Measurements from ENCODE around the gene HRH1. TPM values are rescaled to one million over a fixed set of nuclear protein-coding genes. Genes with fewer than 3 reads are reported as not detected.

HRH1 gene
- total and polyA plus RNA-seq, 2 donors (not counting 1 experiment from before 2014, with no cell fraction given) = not detected

DNA sequence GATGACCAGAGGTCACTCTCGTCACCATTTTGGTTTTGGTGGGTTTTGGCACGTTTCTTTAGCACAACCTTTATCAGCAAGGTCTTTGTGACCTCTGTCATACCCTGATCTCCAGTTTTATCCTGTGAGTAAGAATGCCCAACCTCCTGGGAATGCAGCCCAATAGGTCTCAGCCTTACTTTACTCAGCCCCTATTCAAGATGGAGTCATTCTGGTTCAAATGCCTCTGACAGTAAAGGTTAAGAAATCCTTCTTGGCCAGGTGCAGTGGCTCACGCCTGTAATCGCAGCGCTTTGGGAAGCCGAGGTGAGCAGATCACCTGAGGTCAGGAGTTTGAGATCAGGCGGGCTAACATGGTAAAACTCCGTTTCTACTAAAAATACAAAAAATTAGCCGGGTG lies 114.7 kb downstream of the HRH1 start:
- ChIA-PET POLR2A (no interaction called here), CTCF (no interaction called here)
- intact Hi-C loops (cut with micrococcal nuclease) = no loop called here
- H4K20me1 ChIP-seq (ENCODE audit: control insufficient read depth, insufficient read depth, low read length, poor library complexity, severe bottlenecking) = no peaks in the 10 kb centered on the region
- Mint-ChIP-seq H3K9me3 (ENCODE audit: insufficient read depth) (no peaks in the 10 kb centered on the region), H3K27me3 (peaks cover 16% of the 10 kb centered on the region), H3K27ac (no peak overlapping the region), H3K4me3 (no peak overlapping the region), H3K4me1 (peaks cover 22% of the 10 kb centered on the region)
- H3K4me3 ChIP-seq (ENCODE audit: control extremely low read depth in 1 of 5, extremely low read depth in 1 of 5, insufficient read depth in 1 of 5, low read depth in 2 of 5, low read length in 4 of 5) = no peak overlapping the region
- TF ChIP-seq, protein P1, sequence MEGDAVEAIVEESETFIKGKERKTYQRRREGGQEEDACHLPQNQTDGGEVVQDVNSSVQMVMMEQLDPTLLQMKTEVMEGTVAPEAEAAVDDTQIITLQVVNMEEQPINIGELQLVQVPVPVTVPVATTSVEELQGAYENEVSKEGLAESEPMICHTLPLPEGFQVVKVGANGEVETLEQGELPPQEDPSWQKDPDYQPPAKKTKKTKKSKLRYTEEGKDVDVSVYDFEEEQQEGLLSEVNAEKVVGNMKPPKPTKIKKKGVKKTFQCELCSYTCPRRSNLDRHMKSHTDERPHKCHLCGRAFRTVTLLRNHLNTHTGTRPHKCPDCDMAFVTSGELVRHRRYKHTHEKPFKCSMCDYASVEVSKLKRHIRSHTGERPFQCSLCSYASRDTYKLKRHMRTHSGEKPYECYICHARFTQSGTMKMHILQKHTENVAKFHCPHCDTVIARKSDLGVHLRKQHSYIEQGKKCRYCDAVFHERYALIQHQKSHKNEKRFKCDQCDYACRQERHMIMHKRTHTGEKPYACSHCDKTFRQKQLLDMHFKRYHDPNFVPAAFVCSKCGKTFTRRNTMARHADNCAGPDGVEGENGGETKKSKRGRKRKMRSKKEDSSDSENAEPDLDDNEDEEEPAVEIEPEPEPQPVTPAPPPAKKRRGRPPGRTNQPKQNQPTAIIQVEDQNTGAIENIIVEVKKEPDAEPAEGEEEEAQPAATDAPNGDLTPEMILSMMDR (IDR thresholded peaks at IDR 0.05) = no peak
- TF ChIP-seq EZH2 (IDR thresholded peaks at IDR 0.05; ENCODE audit: borderline replicate concordance, insufficient read depth, low read depth, low read length, poor library complexity, severe bottlenecking) = no peak
- no peak overlapping the region for H2AFZ ChIP-seq (ENCODE audit: insufficient read depth, low read depth, low read length, poor library complexity, severe bottlenecking)
- ATAC-seq (ENCODE audit: low read depth) = no peak
- H3K4me2 ChIP-seq (replicated peaks; ENCODE audit: low read depth, low read length, poor library complexity, severe bottlenecking) = no peak overlapping the region
- H3K27ac ChIP-seq (ENCODE audit: low read length in 2 of 2) = no peak overlapping the region
- WGBS (ENCODE audit: insufficient coverage) = 91% methylated on average over 9 of the region's 9 CpGs
- peaks cover 15 to 20% of the 10 kb centered on the region in 2 donors for H3K4me1 ChIP-seq (ENCODE audit: control insufficient read depth in 2 of 2, insufficient read depth in 2 of 2, low read length in 2 of 2)
- H3K36me3 ChIP-seq (replicated peaks in 1 of 2; ENCODE audit: control extremely low read depth in 1 of 2, control insufficient read depth in 1 of 2, extremely low read depth in 1 of 2, insufficient read depth in 2 of 2, low read length in 1 of 2) = no peaks in the 10 kb centered on the region
- no peak overlapping the region for H3K9ac ChIP-seq (ENCODE audit: low read length)
- no peaks in the 10 kb centered on the region for H3K9me3 ChIP-seq (ENCODE audit: control extremely low read depth in 1 of 3, control insufficient read depth in 2 of 3, insufficient read depth in 1 of 3, low read length in 2 of 3)
- peaks cover 21% of the 10 kb centered on the region for H3K79me2 ChIP-seq (ENCODE audit: control insufficient read depth, insufficient read depth, low read length)
- no peak for DNase-seq
- peaks cover 0 to 5% (median 2%) of the 10 kb centered on the region in 4 experiments for H3K27me3 ChIP-seq (replicated peaks in 1 of 4; ENCODE audit: control extremely low read depth in 1 of 4, control insufficient read depth in 3 of 4, insufficient read depth in 4 of 4, low read length in 3 of 4)
